HG03103 (cell line): Measurements from ENCODE around the gene KCNIP2.

ENCODE experiments used
- ATAC-seq: cut with Tn5 transposase; IDR thresholded peaks from one replicate; pipeline ENCODE4 v1.9.1; 2021; ENCODE audit warnings: low read depth; ENCODE audit not compliant: unreplicated experiment

The KCNIP2 gene

DNA sequence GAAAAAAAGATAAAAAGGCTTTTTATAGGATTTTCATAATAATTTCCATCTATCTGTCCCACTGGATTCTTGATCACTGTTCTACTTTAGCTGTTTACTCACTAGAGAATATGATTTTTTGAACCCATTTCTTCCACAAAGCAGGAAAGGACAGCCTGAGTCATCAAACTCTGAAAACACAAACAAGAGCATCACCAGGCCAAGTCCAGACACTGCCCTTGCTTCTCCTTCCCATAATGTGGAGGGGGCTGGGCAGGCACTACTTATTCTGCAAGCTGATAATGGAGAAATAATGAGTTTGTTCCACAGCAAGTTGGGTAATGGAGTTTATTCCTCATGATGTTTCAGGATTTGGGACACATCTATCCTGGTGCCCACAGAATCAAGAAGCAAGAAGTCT is 13.0 kb upstream of the KCNIP2 start:
- no peak for ATAC-seq

- ATAC-seq: no peak
Observed at GRCh38 chr10:101851411-101852116, 8.0 kb upstream of the KCNIP2 start.

GRCh38 chr10:101850749-101851148 is 7.1 kb upstream of the KCNIP2 start:
- ATAC-seq: no peak

DNA sequence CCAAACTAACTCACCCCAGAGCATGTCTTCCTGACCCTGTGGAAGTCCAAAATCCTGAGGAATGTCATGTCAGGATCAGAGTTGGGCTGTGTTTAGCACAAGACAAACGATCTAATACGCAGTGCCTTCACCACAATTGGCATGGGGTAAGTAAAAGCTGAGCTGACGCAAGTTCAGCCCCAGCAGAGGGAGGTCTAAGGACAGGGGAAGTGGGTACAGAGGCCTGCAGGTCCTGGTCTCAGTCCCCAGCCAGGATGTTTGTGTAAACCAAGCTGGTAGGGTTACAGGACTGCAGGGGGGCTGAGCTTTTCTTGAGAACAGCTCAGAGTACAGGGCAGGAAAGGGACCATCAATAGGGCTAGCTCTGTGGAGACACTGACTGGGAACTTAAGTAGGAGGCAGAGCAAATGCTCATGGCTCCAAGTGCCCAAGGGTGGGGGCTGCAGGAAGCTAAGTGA is 5.3 kb upstream of the KCNIP2 start:
- ATAC-seq: no peak

- ATAC-seq: no peak
Observed at GRCh38 chr10:101848408-101848807, 4.8 kb upstream of the KCNIP2 start.

DNA sequence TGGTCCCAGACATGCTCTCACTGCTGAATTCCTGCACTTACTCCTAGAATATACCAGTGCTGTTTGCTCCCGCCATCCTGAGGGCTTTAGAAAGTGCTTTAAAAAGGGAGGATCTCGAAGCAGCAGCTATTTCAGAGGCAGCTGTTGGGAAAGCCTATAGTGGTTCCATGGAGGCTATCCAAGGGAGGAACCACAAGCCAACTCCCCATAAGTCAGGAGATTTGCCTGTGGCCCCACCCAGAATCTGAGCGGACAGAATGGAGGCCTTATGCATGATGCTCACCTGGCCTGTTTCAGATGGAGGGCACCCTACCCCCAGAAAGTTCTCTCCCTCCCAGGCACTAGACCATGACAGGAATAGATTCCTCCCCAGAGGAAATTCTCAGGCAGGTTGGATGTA is 2.3 kb upstream of the KCNIP2 start:
- ATAC-seq: no peak

- ATAC-seq: no peak
Observed at GRCh38 chr10:101841826-101842225, 1.8 kb downstream of the KCNIP2 start.

- no peak for ATAC-seq
Observed at GRCh38 chr10:101840741-101841453, 2.7 kb downstream of the KCNIP2 start.

DNA sequence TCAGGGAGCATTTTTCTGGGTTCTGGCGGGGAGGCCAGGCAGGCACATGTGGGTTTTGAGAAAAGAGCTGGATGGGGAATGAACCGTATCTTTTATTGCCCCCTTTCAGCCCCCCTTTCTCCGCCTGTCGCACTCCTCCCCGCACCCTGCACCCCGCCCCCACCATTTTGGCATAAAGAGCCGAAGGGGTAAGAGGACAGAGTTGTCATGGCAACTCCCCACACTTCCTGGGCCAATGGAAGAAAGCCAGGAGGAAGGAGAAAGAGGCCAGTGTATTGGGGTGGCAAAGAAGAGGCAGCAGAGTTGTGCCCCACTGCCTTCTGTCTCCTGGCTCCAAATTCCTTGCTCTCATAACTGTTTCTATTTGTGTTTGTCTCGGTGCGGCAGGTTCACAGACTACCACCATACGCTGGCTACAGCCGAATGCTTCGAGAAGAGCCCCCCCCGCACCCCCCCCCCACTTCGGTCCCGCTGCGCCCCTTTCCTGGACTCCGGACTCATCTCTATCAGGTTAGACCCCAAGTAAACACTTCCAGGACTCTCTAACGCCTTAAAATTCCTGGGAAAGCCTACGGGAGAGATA is 3.4 kb downstream of the KCNIP2 start:
- ATAC-seq: no peak

DNA sequence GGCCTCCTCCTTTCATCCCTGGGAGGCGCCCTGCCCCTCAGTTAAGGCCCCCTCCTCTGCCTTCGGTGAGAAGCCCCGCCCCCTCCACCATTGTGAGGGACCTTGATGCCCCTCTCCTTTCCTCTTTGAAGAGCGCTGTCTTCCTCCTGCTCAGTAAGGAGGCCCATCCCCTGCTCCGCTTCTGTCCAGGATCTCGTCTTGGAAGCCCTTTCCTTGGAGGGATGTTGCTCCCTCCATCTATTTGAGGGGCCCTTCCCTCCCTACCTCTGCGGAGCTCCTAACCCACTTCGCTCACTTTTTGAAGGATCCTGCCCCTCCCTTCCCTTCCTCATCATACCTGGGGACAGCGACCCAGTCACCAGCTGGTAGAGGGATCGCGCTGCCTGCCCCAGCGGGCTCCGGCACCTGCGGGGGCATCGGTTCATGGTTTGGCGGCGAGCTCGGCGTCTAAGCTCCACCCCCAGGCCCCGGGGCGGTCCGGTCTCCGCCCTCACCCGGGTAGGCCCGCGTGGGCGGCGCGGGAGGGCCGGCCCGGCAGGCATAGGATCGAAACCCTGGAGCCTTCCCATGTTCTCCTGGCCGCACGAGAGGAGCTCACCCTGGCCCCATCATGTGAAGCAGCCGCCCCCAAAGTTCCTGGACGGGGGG is 4.1 kb downstream of the KCNIP2 start:
- ATAC-seq: no peak

GRCh38 chr10:101839002-101839401 is 4.6 kb downstream of the KCNIP2 start:
- ATAC-seq: no peak

DNA sequence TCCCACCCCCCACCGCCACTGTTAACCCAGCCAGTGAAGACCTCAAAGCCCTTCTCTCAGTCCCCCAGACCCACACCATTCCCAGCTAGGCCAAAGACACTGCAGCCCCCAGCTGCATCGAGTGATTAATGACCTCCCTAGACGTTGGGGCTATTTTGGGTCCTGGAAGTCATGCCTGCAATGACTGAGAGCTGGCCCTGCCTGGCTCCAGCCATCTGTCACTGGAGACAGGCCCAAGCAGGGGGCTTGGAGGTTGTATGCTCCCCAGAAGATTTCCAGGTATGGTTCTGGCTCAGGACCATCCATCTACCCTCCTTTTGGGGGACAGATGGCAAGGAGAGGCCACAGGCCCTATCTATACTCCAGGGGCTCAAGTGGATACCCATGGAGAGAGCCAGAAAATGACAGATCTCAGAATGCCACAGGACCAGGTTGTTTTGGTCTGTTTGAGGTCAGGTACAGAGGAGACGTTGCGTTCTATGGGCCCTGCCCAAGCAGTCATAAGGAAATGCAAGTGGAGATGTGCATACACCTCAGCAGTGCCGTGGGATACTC is 5.1 kb downstream of the KCNIP2 start:
- no peak for ATAC-seq

- no peak for ATAC-seq
Observed at GRCh38 chr10:101837748-101838147, 5.9 kb downstream of the KCNIP2 start.

DNA sequence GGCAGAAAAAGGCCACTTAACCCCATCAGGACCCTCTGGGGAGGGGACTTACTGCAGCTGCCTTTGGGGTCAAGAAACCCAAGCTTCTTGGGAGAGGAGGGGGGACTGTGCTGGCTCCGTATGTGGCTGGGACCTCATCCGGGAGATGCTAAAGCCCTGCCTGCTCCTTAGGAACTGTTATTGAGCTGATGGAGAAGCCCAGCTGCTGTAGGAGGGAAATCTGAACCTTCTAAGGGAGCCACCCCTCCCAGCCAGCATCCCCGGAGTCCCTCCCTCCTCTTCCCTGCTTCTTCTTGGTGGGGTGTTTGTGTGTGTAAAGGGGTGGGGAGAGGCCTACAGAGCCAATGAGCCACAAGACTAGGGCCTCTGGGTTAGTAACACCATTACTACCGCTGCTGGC is 8.2 kb downstream of the KCNIP2 start:
- no peak for ATAC-seq

DNA sequence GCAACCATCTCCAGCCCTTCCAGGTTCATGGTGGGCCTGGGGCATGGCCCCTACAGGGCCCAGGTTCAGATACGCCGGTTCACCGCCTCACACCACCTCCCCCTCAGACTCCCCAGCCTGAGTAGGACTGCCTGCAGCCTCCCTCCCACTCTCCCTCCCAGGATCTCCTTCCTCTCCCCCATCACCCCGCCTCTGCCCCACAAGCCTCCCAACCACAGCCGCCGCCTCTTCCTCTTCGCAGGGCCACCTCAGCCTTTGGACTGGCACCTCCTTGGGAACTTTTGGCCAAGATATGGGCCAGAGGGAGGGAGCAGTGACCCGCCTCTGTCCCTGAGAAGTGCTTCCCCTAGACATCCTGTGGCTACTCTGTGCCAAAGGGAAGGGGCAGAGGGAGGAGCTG is 9.3 kb downstream of the KCNIP2 start:
- no peak for ATAC-seq

- ATAC-seq: no peak
Observed at GRCh38 chr10:101833466-101833865, 10.1 kb downstream of the KCNIP2 start.

DNA sequence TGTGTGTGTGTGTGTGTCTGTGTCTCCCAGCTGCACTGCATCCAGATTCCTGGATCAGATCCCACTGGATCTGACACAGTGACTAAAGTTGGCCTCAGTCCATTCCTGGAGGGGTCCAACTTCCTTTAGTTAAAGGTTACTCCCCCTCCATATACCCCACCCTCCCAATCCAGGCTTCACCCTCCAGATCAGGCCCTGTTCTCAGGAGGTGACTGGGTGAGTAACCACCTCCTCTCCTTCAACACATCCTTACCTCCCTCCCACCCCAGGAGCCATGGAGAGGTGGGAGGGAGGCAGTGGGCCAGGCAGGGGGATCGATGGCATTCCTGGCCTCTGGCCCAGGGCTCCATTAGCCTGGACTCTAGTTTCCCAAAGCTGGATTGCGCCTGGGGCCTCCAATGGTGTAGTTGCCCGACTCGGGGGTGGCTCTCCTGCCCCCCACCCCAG is 11.3 kb downstream of the KCNIP2 start:
- no peak for ATAC-seq

- no peak for ATAC-seq
Observed at GRCh38 chr10:101831169-101831811, 12.3 kb downstream of the KCNIP2 start.

DNA sequence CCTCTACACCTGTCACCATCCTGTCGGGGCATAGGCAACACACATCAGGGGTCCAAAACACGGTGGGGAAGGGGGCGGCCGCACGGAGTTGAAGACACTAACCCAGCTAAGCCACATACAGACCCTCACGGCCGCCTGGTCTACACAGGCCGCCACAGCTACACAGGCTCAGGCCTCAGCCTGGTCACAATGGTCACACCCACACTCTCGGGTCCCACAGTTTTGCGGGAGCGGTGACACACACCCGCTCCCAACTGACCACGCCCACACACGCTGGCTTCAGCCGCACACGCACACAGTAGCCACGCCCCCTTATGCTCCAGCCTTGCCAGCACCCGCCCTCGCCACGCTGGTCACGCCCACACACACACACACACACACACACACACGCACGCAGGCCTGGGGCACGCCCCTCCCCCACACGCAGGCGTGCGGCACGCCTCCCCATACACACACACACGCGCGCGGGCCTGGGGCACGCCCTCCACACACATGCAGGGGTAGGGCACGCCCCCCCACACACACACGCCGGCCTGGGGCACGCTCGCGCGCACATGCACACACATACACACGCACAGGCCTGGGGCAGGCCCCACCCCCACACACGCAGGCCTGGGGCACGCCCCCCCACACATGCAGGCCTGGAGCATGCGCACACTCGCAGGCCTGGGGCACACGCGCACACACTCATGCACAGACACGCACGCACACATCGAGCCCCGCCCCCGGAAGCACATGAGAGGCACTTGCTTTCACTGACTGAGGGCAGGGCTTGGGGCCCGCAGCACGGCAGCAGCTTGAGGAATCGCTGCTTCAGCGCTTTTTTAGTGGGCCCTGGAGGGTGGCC is 13.1 kb downstream of the KCNIP2 start:
- peak; percentile 39 for ATAC-seq
